Loucy (cell line): ENCODE data around the gene TOLLIP.

Source experiments
- H2AFZ ChIP-seq: fragments of 200-600 bp; sonication (generic); 2 replicates; pipeline ENCODE4 v1.6.0; 2016; ENCODE audit warnings: antibody characterized with exemption, mild to moderate bottlenecking, low read length, moderate library complexity
- H3F3A ChIP-seq: fragments of 200-600 bp; 2 replicates; pipeline ENCODE4 v1.6.0; 2016; ENCODE audit warnings: antibody characterized with exemption, low read depth, mild to moderate bottlenecking
- H3K27me3 ChIP-seq: fragments of 200-600 bp; sonication (generic); 2 replicates; pipeline ENCODE4 v1.6.1; 2014; ENCODE audit warnings: low read length, mild to moderate bottlenecking; ENCODE audit not compliant: insufficient read depth, poor library complexity, severe bottlenecking
- H3K36me3 ChIP-seq: fragments of 200-600 bp; sonication (generic); 2 replicates; pipeline ENCODE4 v1.6.1; 2016; ENCODE audit warnings: low read length; ENCODE audit not compliant: insufficient read depth
- H3K4me1 ChIP-seq: fragments of 200-600 bp; sonication (generic); 2 replicates; pipeline ENCODE4 v1.5.1; 2014; ENCODE audit warnings: low read length, mild to moderate bottlenecking; ENCODE audit not compliant: insufficient read depth, poor library complexity, severe bottlenecking
- H3K4me2 ChIP-seq: fragments of 200-600 bp; sonication (generic); 2 replicates; pipeline ENCODE4 v1.6.0; 2014; ENCODE audit warnings: antibody characterized with exemption, low read length, low read depth, mild to moderate bottlenecking; ENCODE audit not compliant: poor library complexity, severe bottlenecking
- H3K4me3 ChIP-seq: fragments of 200-600 bp; sonication (generic); 2 replicates; pipeline ENCODE4 v1.5.1; 2014; ENCODE audit warnings: low read length, mild to moderate bottlenecking, mixed read lengths; ENCODE audit not compliant: poor library complexity, severe bottlenecking
- H3K79me2 ChIP-seq: fragments of 200-600 bp; sonication (generic); 2 replicates; pipeline ENCODE4 v1.6.1; 2014; ENCODE audit warnings: low read length; ENCODE audit not compliant: insufficient read depth
- H3K9ac ChIP-seq: fragments of 200-600 bp; sonication (generic); 2 replicates; pipeline ENCODE4 v1.6.0; 2014; ENCODE audit warnings: mild to moderate bottlenecking, low read depth, low read length, moderate library complexity; ENCODE audit not compliant: poor library complexity, severe bottlenecking
- H3K9me2 ChIP-seq: fragments of 200-600 bp; sonication (generic); replicated peaks from 2 replicates; pipeline ENCODE4 v1.6.1; 2016; ENCODE audit warnings: low read depth, low read length, mixed read lengths
- H3K9me3 ChIP-seq: fragments of 200-600 bp; sonication (generic); 2 replicates; pipeline ENCODE4 v1.6.1; 2014; ENCODE audit warnings: mild to moderate bottlenecking, antibody characterized with exemption, low read length, low read depth; ENCODE audit not compliant: insufficient read depth
- H4K20me1 ChIP-seq: fragments of 200-600 bp; sonication (generic); 2 replicates; pipeline ENCODE4 v1.6.0; 2014; ENCODE audit warnings: antibody characterized with exemption, low read length, mild to moderate bottlenecking; ENCODE audit not compliant: insufficient read depth, poor library complexity, severe bottlenecking
- CTCF ChIP-seq: fragments of 200-600 bp; sonication (generic); conservative IDR thresholded peaks from 2 replicates; pipeline ENCODE4 v1.5.1; 2014; ENCODE audit warnings: mild to moderate bottlenecking, antibody characterized with exemption, low read length
- EZH2phosphoT487 ChIP-seq: fragments of 200-600 bp; IDR thresholded peaks from 2 replicates; pipeline ENCODE4 v1.6.1; 2018; ENCODE audit warnings: antibody characterized with exemption, mild to moderate bottlenecking, moderate library complexity, borderline replicate concordance

The TOLLIP gene

DNA sequence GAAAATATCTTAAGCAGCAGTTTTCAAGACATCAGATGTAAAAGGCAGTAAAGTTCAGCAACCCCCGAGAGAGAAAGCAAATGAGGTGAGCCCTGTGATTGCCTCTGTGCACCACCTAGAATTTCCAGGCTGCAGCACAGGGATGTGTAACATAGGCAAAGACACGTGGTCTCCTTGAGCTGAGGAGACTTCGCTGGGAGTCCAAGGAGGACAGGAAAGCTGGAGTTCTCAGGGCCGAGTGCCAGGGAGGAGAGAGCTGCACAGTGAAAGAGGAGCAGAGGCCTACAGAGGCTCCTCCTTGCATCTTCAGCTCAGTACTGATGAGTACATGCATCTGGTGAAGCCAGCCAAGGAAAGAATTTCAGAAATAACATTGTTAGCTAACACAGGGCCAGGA, 17.6 kb upstream of the TOLLIP start:
- Histone ChIP-seq H3K9me2 (no peaks in the 10 kb centered on the region), H3K4me3 (no peak overlapping the region), H3K9ac (no peak overlapping the region), H3K79me2 (no peaks in the 10 kb centered on the region), H3K36me3 (no peaks in the 10 kb centered on the region), H3K27me3 (no peaks in the 10 kb centered on the region), H2AFZ (no peak overlapping the region), H3F3A (no peaks in the 10 kb centered on the region), H4K20me1 (no peaks in the 10 kb centered on the region), H3K4me2 (no peak overlapping the region), H3K4me1 (peaks cover 5% of the 10 kb centered on the region), H3K9me3 (peaks cover 12% of the 10 kb centered on the region; the same call in 1 of the 2 replicates)
- TF ChIP-seq EZH2phosphoT487 (no peak), CTCF (no peak)

DNA sequence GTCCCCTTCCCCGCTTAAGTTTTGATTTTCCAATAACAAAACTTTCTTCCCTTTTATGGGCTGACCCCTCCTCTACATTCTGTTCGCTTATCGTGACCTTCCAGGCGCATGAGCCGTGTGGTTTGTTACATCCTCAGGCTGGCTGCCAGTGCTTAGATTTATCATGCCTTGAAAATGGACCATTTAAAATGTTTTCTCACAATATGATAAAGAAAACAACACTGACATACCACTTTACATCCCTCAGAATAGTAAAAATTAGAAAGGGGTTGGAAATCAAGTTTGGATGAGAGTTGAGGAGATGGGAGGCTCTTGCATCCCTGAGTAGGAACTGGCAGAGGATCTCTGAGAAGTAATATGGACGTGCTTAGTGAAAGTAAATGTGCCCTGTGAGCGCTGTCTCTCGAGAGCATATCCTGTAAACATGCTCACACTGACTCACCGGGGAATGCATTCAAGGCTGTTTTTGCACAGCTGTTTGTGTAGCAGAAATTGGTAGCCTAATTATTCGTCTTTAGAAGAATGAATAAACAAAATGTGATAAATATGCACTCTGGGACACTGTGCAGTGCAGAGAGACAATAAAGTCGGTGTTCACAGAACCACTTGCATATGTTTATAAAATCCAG, 17.1 kb upstream of the TOLLIP start:
- H3K4me3 ChIP-seq = no peak overlapping the region
- peaks cover 5% of the 10 kb centered on the region for H3K4me1 ChIP-seq
- H3K9me3 ChIP-seq = peaks cover 12% of the 10 kb centered on the region; the same call in 1 of the 2 replicates

GRCh38 chr11:1323774-1324173, 14.3 kb upstream of the TOLLIP start:
- TF ChIP-seq EZH2phosphoT487 = no peak
- TF ChIP-seq CTCF = no peak
- Histone ChIP-seq H3K4me1 (peaks cover 5% of the 10 kb centered on the region), H2AFZ (no peak overlapping the region), H3K4me3 (no peak overlapping the region), H3K79me2 (no peaks in the 10 kb centered on the region), H3K27me3 (no peaks in the 10 kb centered on the region), H3K36me3 (no peaks in the 10 kb centered on the region), H3F3A (no peaks in the 10 kb centered on the region), H3K9ac (no peak overlapping the region), H4K20me1 (no peaks in the 10 kb centered on the region), H3K9me3 (peaks cover 13% of the 10 kb centered on the region; the same call in 1 of the 2 replicates), H3K4me2 (no peak overlapping the region), H3K9me2 (no peaks in the 10 kb centered on the region)

More for the DNA sequence above, 17.1 kb upstream of the TOLLIP start:
- Histone ChIP-seq H3K4me2 (no peak overlapping the region), H3F3A (no peaks in the 10 kb centered on the region), H3K9ac (no peak overlapping the region), H3K27me3 (no peaks in the 10 kb centered on the region), H3K9me2 (no peaks in the 10 kb centered on the region), H2AFZ (no peak overlapping the region), H3K79me2 (no peaks in the 10 kb centered on the region), H4K20me1 (no peaks in the 10 kb centered on the region), H3K36me3 (no peaks in the 10 kb centered on the region)
- no peak for TF ChIP-seq CTCF
- no peak for TF ChIP-seq EZH2phosphoT487
